Type B pancreatic cell (in vitro differentiated cells): ENCODE results near the gene MKLN1. TPM values are rescaled to one million over a fixed set of nuclear protein-coding genes. Genes with fewer than 3 reads are reported as not detected.
"Not testable (repeated sequence)": the region's sequence is repeated elsewhere in the genome, so short reads cannot be mapped to it uniquely, and the experiment has no call there.

ENCODE experiments used
- DNase-seq: peaks from one replicate; pipeline ENCODE4 v3.0.0; 2021; ENCODE audit warnings: mixed read lengths; ENCODE audit not compliant: unreplicated experiment; ENCODE audit errors: extremely low spot score
- H3K27ac Mint-ChIP-seq: 2 replicates; pipeline ENCODE4 v1.8.0; 2021; ENCODE audit warnings: mild to moderate bottlenecking, mixed read lengths
- H3K27me3 Mint-ChIP-seq: 2 replicates; pipeline ENCODE4 v1.8.0; 2021; ENCODE audit warnings: mixed read lengths
- H3K36me3 Mint-ChIP-seq: 2 replicates; pipeline ENCODE4 v1.8.0; 2021; ENCODE audit warnings: mixed read lengths
- H3K4me1 Mint-ChIP-seq: one replicate; pipeline ENCODE4 v1.8.0; 2021; ENCODE audit warnings: mixed read lengths; ENCODE audit not compliant: unreplicated experiment
- H3K4me3 Mint-ChIP-seq: 2 replicates; pipeline ENCODE4 v1.8.0; 2021; ENCODE audit warnings: mild to moderate bottlenecking, mixed read lengths
- H3K9me3 Mint-ChIP-seq: 2 replicates; pipeline ENCODE4 v1.8.0; 2021; ENCODE audit warnings: mixed read lengths
- total RNA-seq: library from RNA; stranded (reverse); gene quantifications from 2 replicates; pipeline ENCODE4 v1.2.1, GENCODE V29; 2021; ENCODE audit warnings: low replicate concordance
- TF ChIP-seq, protein P1 (sequence below): fragments of 200-600 bp; sonication (generic); conservative IDR thresholded peaks from 2 replicates; pipeline ENCODE4 v1.5.0; 2021; ENCODE audit warnings: antibody characterized with exemption, mild to moderate bottlenecking

Gene MKLN1
- total RNA-seq, 1 donor from 2014 or later = 47.7 TPM

DNA sequence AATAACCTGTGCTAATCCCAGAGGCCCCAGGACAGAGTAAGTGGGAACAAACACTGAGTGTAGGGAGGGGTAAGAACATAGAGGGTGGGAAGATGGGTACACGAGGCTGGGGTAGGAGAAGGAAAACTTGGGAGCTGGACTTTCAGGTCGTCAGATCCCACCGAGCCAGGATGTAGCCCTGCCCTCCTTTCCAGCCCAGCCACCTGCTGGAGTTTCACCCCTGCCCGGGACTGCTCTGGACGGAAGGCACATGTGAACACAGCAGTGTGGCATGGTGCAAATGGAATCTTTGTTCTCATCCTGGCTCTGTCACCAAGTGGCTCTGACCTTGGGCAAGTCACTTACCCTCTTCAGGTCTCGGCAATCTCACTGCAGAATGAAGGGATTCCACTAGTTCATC lies 176.0 kb downstream of the MKLN1 start:
- no peak overlapping the region for H3K27ac Mint-ChIP-seq
- H3K4me1 Mint-ChIP-seq = peaks cover 31% of the 10 kb centered on the region

DNA sequence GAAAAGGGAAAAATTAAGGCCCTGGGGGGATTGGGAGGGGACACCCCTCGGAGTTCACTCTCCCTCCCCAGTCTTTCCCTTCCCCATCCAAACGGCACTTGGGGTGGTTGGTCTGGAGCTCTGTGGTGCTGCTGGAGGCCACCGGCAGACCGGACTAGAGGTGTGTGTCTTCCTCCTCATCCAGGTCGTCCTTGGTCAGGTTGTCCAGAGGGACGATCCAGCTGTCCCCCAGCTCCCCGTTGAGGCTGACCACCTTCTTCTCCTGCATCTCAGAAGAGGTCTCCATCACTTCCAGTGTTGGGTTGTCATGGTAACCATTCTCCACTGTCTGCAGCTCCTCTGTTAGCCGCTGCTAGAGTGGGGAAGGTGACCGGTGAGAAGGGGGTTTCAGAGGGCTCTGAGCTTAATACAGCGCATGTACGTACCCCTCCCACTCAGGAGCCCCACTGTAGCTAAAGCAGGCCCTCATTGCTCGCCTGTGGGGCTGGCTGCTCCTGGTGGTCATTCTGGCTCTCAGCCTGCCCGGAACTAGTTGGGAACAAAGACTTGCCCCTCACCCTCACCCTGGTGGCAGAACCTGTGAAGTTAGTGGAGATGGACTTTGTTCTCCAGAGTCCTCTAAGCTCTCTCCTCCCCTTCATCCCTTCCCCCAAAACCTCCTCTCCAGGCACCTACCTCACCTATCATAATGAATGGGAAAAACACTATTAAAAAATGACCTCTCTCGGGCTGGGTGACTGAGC lies 176.7 kb downstream of the MKLN1 start:
- no peak for DNase-seq
- Mint-ChIP-seq H3K36me3 (no peaks in the 10 kb centered on the region), H3K9me3 (no peaks in the 10 kb centered on the region), H3K4me3 (no peak overlapping the region), H3K27me3 (no peaks in the 10 kb centered on the region), H3K27ac (peak overlapping the region; percentile 61), H3K4me1 (peaks cover 31% of the 10 kb centered on the region)
- TF ChIP-seq, protein P1, sequence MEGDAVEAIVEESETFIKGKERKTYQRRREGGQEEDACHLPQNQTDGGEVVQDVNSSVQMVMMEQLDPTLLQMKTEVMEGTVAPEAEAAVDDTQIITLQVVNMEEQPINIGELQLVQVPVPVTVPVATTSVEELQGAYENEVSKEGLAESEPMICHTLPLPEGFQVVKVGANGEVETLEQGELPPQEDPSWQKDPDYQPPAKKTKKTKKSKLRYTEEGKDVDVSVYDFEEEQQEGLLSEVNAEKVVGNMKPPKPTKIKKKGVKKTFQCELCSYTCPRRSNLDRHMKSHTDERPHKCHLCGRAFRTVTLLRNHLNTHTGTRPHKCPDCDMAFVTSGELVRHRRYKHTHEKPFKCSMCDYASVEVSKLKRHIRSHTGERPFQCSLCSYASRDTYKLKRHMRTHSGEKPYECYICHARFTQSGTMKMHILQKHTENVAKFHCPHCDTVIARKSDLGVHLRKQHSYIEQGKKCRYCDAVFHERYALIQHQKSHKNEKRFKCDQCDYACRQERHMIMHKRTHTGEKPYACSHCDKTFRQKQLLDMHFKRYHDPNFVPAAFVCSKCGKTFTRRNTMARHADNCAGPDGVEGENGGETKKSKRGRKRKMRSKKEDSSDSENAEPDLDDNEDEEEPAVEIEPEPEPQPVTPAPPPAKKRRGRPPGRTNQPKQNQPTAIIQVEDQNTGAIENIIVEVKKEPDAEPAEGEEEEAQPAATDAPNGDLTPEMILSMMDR = no peak

More for the DNA sequence above, 176.0 kb downstream of the MKLN1 start:
- no peaks in the 10 kb centered on the region for H3K27me3 Mint-ChIP-seq
- no peak for DNase-seq
- no peak overlapping the region for H3K4me3 Mint-ChIP-seq
- TF ChIP-seq, protein P1 = no peak
- no peaks in the 10 kb centered on the region for H3K36me3 Mint-ChIP-seq
- no peaks in the 10 kb centered on the region for H3K9me3 Mint-ChIP-seq

DNA sequence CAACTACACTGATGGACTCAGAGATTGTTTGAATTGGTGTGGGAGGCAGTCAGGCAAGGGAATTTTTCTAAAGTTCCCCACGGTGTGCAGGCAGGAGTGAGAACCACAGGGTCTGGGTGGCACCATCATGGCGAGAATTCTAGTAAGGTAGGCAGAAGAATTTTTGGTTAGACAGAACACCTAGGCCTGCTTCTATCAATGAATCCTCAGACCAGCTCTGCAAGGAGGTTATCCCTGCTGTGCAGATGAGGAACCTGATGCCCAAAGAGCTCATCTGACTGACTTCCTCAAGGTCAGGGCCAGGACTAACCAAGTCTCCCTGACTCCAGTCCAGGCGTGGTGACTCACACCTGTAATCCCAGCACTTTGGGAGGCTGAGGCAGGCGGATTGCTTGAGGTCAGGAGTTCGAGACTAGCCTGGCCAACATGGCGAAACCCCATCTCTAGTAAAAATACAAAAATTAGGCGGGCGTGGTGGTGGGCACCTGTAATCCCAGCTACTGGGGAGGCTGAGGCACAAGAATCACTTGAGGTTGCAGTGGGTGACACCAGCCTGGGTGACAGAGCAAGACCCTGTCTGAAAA lies 177.5 kb downstream of the MKLN1 start:
- Mint-ChIP-seq H3K27ac (peak overlapping the region; percentile 61), H3K4me1 (peaks cover 31% of the 10 kb centered on the region)
- not testable (repeated sequence) for H3K36me3 Mint-ChIP-seq, H3K4me3 Mint-ChIP-seq, H3K9me3 Mint-ChIP-seq, DNase-seq, H3K27me3 Mint-ChIP-seq

DNA sequence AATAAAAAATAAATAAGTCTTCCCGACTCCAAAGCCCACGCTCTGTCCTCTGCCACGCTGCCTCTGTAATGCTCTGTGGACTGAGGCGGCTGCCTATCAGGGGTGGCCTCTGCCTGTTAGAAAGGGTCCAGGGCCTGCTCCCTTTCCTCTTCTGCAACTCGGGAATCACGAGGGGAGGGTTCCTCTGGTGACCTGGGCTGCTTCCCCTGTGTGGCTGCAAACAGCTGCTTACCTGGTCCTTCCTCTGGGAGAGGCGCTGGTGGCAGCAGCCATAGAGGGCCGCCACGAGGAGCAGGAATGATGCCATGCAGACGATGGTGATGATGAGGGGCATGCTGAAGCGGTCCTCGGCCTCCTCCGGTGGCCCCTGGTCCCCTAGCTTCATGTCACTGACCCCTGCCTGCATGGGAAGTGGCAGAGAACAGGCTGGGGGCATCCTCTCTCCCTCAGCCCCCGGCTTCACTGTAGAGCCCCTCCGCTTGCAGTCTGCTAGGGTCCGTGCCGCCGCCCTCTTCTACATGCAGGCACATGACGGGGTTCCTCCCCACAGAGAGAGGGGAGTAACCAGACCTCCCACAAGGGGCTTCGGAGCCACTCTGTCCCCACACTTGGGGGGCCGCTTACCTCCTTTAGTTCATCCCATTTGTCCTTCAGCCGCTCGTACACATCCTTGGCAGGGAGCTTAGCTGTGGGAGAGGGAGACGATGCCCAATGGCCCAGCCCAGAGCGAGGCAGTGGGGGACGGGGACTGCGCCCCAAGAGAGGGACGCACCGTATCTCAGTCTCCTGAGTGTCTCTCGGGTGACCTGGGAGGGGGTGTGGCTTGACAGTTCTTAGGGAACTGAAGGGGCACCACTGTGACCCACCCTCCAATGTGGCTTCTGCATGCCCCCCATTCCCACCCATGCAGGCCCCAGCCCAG lies 178.2 kb downstream of the MKLN1 start:
- Mint-ChIP-seq H3K4me1 (peaks cover 28% of the 10 kb centered on the region), H3K36me3 (no peaks in the 10 kb centered on the region), H3K27ac (no peak overlapping the region), H3K27me3 (no peaks in the 10 kb centered on the region), H3K9me3 (no peaks in the 10 kb centered on the region), H3K4me3 (no peak overlapping the region)
- no peak for DNase-seq
- TF ChIP-seq, protein P1 = no peak

DNA sequence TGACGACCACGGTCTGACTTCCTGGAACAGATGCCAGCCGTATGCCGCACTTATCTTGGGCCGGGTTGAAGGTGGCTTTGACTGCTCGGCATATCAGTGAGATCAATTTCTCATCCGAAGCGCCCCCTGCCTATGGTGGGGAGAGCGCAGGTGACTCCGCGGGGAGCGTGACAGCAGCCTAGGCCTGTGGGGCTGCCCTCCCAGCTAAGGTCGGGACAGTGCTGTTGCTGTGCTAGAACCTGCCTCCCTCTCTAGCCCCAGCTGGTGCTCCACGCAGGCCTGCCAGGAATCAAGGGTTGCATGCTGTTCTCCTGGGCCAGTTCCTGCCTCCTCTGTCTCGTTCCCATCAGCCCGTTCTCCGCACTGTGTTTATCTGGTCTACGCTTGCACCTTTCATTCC lies 178.9 kb downstream of the MKLN1 start:
- TF ChIP-seq, protein P1 = no peak
- no peak for DNase-seq
- no peaks in the 10 kb centered on the region for H3K27me3 Mint-ChIP-seq
- no peaks in the 10 kb centered on the region for H3K9me3 Mint-ChIP-seq
- no peaks in the 10 kb centered on the region for H3K36me3 Mint-ChIP-seq
- no peak overlapping the region for H3K4me3 Mint-ChIP-seq
- H3K27ac Mint-ChIP-seq = no peak overlapping the region
- peaks cover 25% of the 10 kb centered on the region for H3K4me1 Mint-ChIP-seq
